Activated CD8-positive, alpha-beta memory T cell treated with anti-CD3 and anti-CD28 coated beads for 4 hours (primary cell): ENCODE data around the gene MINAR1.
"Not testable (repeated sequence)": the region's sequence is repeated elsewhere in the genome, so short reads cannot be mapped to it uniquely, and the experiment has no call there.

Experiments used
- DNase-seq, 2 donors: peaks; one replicate each; pipeline ENCODE4 v3.0.0-alpha.2; 2020; ENCODE audit warnings: low read depth in 2 of 2

Gene MINAR1, protein sequence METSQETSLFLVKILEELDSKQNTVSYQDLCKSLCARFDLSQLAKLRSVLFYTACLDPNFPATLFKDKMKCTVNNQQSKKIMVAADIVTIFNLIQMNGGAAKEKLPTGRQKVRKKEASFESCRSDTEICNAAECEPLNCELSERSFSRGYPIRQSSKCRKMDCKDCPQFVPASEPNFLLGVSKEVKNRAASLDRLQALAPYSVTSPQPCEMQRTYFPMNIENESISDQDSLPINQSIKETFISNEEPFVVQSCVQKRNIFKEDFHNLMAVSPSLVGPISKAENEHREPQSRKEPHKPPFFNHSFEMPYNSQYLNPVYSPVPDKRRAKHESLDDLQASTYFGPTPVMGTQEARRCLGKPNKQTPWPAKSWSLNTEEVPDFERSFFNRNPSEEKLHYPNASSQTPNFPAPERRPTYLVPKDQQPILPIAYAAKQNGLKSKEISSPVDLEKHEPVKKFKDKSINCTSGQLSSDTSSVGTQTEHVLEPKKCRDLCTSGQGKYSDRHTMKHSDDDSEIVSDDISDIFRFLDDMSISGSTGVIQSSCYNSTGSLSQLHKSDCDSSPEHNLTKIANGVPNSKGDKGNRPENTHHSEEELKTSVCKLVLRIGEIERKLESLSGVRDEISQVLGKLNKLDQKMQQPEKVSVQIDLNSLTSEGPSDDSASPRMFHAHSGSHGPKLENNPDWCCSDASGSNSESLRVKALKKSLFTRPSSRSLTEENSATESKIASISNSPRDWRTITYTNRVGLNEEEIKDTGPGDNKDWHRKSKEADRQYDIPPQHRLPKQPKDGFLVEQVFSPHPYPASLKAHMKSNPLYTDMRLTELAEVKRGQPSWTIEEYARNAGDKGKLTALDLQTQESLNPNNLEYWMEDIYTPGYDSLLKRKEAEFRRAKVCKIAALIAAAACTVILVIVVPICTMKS

DNA sequence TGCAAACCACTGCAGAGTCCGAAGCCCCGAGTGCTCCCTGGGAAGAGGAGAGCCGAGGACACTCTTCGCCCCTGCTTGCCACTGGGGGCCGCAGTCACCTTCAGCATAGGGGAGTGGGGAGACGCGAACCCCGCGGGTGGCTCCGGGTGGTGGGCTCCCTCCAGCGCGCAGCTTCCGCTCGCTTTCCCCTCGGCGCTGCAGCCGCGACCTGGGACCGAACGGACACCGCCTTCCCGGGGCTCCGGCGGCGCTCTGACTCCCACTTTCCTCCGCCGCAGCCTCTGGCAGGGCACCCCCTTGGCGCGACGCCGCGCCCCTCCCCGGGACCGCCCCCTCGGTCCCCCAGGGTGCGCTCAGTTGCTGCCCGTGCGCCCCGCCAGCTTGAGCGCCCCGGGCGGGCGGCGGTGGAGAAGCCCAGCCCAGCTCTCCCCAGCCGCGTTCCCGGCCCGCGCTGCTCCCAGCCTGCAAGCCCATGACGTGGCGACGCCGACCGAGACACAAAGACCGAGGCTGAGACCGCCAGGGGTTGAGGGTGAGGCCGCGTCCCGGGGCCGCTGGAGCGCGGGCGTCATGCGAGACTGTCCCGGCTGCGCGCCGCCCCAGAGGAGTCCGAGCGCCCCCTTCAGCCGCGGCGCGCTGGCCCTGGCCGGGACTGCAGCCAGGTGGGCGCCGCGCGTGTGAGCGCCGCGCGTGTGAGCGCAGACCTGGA, at the start of gene MINAR1:
MINAR1 (plus strand) TSS at position 701 of the 709 bp plus-strand sequence. CDS start 23,812 bp downstream, outside the sequence.
- no peak for DNase-seq

DNA sequence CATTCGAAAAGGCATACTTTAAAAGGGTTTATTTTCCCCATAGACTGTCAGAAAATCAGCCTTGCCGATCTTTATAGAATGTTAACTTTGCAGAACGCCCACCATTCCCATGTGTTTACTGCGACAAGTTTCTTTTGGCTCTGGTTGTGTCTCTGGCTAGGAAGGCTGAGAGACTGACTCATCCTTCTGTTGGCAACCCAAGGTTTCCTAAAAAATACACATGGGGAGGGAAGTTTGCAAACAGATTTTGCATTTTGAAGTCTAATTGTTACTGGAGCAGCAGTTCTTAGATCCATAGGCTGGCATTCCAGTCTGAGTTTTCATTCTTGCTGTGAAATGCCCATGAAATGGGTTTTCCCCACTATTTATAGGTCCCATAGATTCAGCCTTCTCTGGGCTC, 37.9 kb upstream of the MINAR1 start:
- DNase-seq: no peak

DNA sequence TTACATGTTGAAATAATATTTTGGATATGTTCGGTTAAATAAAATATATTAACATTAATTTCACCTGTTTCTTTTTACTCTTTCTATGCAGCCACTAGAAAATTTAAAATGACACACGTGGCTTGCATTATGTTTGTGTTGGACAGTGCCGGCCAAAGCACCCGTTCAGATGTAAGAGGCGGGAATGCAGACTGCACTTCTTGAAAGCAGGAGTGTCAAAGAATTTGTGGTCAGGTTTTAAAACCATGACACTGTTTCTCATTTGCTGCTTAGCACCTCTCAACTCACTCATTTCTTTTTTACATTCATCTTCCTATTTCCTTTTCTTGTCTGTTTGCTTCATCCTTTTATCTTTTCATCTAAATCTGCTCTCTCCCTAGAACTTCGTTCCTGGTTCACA, 35.3 kb upstream of the MINAR1 start:
- no peak for DNase-seq

DNA sequence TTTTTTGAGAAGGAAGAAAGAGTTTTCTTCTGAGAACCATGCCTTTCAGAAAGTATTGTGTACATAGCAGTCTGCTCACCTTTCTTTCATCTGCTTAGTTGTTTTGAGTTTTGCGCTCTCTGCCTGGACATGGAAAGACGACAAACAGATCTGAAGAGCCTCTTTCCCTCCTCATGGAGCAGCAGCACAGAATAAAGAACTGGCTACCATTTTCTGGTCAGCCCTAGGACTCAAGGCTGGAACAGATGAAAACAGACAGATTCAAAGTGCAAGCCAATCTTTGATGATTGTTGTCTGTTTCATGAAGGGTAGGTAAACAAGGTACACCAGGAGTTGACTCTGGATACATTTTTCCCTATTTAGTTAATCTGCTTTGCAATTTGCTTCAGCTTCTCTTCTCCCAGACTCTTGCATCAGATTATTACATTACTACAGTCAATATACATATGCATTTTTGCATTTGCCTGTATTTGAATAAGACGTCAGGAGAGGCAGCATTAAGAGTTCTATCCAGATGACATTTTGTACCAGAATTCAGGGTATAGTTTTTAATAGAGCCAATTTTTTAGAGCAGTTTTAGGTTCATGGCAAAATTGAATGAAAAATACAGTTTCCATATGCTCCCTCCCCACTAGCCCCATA, 34.7 kb upstream of the MINAR1 start:
- no peak for DNase-seq

DNA sequence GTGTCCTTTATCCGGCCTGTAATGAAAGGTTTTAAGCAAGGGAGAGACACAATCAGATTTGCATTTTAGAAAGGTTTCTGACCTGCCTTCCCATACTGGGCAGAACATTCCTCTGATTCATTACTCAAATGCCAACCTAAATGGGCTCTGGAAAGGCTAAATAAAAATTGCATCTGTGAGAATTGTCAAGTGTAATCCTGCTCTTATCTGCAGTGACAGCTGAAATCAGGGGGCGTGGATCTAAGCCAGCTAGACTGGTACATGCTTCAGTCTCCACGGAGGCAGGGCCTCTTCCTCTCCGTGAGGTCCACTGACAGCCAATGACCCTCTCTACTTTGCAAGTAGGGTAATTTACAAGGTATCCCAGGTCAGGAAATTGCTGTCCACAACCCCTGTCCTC, 32.5 kb upstream of the MINAR1 start:
- DNase-seq: no peak

DNA sequence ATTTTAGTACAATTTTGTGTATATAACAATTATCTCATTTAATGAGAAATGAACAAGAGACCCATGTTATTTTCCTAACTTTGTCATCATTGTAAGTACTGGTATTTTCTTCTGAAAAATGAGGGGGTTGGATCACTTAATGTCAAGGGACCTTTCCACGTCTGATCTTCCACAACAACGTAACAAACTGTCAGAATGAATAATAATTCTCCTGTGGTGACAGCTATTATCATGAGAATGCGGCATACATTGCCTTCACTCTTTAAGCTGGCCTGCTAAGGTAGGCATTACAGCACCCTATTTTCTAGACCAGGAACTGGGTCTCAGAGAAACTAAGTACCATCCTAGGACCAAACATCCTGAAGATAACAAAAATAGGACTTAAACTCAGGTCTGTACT, 31.5 kb upstream of the MINAR1 start:
- DNase-seq: no peak

DNA sequence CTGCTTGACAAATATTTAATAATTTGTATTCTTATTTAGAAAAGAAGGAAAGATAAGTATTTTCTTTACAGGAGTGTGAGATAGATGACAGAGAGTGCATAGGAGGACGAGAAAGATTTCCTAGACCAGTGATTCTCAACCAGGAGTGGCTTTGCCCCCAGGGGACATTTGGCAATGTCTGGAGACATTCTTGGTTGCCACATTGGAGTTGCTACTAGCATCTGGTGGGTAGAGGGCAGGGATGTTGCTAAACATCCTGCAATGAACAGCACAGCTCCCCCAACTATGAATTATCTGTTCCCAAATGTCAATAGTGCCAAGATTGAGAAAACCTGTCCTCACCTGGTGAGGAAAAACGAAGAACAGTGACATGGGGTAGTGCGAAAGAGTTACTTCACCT, 30.8 kb upstream of the MINAR1 start:
- DNase-seq: no peak

DNA sequence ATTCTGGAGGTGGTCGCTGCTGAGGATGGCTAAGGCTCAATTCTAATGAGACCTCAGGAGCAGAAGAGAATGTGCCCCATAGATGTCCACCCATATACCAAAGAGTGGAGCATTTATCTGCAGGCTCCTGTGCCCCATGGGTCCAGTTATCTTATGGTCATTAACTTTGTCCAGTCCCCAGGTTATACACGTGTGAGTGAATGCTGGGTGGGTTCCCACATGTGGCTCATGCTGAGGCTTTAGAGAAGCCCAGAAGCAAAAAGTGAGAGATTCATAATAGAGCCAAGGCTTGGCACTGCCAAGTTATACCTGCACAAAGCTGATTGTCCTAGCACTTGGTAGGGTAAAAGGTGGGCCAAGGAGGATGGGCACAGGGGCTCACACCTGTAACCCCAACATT, 30.0 kb upstream of the MINAR1 start:
- DNase-seq: no peak

DNA sequence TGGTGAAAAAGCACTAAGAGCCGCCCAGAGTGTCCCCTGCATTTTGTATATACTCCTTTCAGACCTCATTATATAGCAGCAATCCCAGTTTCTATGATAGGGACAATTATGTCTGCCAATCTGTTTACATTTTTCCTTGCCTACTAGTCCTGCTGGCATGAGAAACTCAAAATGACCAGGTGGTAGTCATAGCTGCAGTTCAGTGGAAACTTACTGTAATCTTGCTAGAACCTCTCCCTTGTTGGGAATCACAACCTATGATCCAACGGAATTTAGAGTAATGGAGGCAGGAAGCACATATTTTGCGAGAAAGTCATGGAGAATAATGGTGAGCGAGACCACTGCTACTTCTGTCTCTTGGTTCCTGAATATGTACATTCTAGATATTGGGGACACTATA, 28.6 kb upstream of the MINAR1 start:
- DNase-seq: no peak

DNA sequence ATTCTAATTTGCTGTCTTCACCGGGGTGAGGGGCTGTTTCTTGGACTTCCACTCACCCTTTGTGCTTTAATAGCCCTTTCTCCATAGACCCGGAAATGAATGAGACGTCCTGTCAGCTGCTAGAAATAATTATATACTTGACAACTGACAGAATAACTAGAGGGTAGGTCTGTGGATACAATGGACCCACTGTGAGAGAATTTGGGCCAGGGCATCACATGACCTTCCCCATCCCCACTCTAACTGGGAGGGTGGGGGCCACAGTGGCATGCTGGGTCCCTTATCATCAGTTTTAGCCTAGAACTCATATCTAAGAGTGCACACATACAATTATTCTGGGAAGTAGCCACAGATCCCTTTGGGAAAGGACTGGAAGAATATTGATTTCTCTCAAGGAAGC, 25.9 kb upstream of the MINAR1 start:
- DNase-seq: no peak

DNA sequence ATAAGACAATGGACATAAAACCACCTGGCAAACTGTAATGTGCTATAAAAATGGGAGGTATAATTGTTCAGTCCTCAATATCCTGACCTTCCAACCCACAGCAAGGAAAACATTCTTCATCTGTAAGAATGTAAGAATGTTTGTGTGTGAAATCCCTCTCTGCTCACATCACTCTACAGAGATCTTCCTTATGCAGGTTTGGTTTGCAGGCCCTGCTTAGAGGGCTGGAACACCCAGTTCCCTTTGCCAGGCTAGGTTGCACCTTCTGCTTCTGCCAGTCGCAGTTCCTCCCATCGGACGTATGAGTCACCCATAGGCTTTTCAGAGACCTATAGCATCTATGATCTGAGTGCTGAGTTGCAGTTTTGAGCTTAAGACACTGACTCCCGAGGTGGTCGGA, 24.1 kb upstream of the MINAR1 start:
- DNase-seq: no peak

DNA sequence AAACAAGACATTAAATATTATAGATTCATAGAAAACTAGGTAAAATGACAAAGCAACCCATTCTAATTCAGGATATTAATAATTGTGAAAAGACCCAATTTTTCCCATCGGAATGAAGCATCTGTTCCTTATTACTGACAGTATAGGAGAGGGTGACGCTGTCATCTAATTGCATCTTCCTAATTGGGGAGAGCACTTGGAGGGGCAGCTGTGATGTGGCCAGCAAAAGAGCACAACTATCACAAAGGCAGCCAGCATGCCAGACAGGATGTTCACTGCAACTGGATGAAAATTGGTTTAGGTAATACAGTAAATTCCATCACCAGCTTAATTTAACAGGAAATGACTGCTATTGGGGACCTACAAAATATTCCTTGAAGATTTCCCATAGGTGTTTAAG, 21.9 kb upstream of the MINAR1 start:
- DNase-seq: no peak

DNA sequence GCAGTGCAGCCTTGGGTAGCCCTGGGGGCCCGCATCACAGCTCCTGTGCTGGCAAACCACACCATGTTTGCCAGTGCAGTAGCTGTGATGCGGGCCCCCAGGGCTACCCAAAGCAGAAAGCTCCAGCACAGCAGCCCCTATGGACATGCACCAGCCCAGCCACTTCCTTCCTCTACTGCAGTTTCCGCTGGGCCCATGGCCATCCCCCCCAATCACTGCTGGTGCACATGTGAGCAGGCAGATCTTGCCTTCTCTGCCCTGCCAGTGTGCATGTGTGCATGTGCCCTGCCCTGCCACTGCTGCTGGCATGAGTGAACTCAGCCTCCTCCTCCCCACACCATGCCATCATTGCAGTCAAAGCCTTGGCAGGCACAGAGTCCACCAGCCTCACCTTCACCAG, 20.1 kb upstream of the MINAR1 start:
- DNase-seq: no peak

DNA sequence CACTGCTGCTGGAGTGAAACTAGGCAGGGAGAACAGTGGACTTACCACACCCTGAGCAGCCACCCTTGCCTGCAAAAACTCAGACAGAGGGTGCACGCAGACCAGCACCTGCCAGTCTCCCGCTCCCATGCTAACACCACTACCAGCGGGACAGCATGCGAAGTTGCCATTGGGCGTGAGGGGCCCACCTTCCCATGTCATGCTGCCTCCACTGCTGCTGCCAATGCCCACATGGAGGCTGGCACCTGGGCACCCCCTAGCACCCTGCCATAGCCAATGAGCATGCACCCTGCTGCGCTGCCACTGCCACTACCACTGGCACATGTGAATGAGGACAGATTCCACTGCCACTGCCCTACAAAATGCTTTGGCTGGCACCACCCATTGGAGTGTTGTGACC, 19.7 kb upstream of the MINAR1 start:
- DNase-seq: no peak

DNA sequence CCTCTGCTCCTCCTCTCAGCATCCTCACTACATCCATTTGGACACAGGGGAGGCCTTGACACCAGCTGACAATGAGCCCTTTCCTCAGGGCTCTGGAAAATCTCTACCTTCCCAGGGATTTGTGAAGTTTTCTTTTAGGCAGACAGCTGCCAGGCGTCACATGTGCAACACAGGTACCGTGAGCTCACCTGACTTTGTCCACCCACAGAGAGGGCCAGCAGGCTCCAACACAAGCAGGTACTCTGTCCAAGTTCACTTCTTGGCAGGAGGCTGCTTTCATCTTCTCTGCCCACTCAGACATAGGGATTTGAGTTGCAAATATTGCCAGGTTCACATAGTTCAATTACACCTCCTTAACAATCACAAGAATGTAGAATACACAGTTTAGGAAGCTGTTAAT, 15.3 kb upstream of the MINAR1 start:
- DNase-seq: no peak

DNA sequence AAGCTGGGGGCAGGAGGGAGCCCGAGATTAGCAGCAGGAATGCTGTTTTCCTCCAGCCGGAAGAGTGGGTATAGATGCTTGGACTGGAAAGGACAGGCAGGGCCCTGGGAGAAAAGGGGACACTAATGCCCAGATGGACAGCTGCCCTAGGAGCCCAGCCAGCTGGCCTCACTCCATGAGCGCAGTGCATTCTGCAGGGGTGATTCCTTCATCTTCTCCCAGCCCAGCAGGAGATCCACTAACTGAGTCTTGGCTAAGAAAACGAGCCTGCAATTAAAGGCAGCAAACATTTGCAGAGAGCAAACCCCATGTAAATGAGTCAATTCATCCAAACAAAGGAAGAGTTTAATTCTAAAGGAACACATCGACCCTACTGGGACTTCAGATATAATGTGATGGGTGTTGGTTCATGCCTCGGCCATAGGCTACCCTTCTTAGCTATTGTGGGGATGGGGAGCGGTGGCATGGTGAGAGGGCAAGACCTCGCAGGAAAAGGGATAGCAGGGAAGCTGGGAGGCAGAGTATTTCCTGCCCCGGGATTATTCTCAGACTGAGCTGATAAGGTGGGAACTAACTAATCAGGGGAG, 13.3 kb upstream of the MINAR1 start:
- DNase-seq: no peak

DNA sequence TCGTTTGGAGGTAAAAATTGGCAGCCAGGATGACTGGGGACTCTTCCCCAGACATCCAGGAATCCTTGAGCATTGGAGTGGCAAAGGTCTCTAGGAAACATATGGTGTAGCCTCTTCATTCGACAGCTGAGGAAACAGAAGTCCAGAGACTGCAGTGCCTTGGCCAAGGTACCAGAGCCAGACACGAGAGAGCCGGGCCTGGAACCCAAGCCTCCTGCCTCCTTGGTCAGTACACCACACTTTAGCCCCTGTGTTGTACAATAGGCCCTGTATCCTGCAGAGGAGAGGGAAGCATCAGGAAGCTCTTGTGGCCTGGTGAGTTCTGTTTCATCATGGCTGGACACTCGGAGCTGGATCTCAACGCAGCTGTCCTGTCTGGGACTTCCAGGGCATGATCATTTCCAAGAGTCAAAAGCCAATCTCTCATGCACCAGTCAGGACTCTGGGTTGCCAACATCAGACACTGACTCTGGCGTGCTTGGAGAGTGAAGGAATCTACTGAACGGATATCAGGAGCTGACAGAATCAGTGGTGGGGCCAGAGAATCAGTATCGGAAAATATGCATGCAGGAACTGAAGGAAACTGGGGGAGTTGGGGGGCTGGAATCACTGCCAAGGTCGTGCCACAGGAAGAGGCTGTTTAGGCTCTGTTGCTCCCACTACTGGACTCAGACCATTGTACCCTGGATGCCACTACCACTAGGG, 6.4 kb upstream of the MINAR1 start:
- no peak for DNase-seq

DNA sequence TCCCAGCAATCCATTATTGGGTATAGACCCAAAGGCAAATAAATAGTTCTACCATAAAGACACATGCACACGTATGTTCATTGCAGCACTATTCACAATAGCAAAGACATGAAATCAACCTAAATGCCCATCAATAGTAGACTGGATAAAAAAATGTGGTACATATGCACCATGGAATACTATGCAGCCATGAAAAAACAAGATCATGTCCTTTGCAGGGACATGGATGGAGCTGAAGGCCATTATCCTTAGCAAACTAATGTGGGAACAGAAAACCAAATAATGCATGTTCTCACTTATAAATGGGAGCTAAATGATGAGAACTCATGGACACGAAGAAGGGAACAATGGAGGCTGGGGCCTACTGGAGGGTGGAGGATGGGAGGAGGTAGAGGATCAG, 5.2 kb upstream of the MINAR1 start:
- not testable (repeated sequence) for DNase-seq

DNA sequence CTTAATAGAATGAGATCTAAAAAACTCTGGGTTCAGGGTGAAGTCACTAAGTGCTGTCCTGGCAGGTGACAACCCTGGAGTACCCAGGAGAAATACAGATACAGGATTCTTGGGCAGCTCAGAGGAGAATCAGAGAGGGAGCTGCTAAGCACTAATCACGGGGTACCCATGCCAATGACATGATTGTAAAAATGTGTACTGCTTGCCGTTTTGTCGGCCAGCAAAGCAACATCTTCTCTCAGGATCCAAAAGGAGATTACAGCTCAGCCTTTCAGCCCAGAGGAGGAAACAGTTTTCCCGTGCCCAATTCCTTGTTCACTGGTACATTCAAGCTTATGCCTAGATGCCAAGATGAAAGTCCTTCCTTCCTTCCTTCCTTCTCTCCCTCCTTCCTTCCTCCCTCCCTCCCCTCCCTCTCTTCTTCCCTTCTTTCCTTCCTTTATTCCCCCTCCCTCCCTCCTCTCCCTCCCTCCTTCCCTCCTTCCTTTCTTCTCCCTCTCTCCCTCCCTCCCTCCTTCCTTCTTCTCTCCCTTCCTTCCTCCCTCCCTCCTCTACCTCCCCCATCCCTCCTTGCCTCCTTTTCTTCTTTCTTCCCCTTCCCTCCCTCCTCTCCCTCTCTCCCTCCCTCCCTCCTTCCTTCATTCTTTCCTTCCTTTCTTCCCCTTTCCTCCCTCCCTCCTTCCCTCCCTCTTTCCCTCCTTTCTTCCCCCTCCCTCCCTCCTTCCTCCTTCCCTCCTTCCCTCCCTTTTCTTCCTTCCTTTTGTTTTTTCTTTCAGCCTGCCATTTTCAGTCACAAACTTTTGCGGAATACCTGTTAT, 4.1 kb upstream of the MINAR1 start:
- DNase-seq: no peak
